SU-DHL-6 (cell line): ENCODE measurements around the gene TESPA1.

Experiments used
- CTCF ChIP-seq: fragments of 200-600 bp; sonication (generic); IDR thresholded peaks from one replicate; pipeline ENCODE4 v1.5.1; 2017; ENCODE audit warnings: antibody characterized with exemption, mild to moderate bottlenecking, low read length, moderate library complexity; ENCODE audit not compliant: insufficient read depth, poor library complexity, severe bottlenecking
- EZH2phosphoT487 ChIP-seq: fragments of 200-600 bp; sonication (generic), shearing (Covaris generic); conservative IDR thresholded peaks from 2 replicates; pipeline ENCODE4 v1.6.1; 2018; ENCODE audit warnings: mild to moderate bottlenecking, antibody characterized with exemption, low read length, moderate library complexity, mixed read lengths

- TF ChIP-seq CTCF (no peak), EZH2phosphoT487 (no peak)
These were observed 47.8 kb downstream of the TESPA1 start for GRCh38 chr12:54936736-54937135.
